ENCODE results near the gene TNFSF13. TPM values are rescaled to one million over a fixed set of nuclear protein-coding genes. Genes with fewer than 3 reads are reported as not detected.
A peak's percentile ranks its signal among the peaks of the same experiment; 100 is the strongest.

The TNFSF13 gene
- total and polyA plus RNA-seq, 2 of the 4 experiments (the other 2 are of a cell fraction): 1.3 TPM; not detected in 1

DNA sequence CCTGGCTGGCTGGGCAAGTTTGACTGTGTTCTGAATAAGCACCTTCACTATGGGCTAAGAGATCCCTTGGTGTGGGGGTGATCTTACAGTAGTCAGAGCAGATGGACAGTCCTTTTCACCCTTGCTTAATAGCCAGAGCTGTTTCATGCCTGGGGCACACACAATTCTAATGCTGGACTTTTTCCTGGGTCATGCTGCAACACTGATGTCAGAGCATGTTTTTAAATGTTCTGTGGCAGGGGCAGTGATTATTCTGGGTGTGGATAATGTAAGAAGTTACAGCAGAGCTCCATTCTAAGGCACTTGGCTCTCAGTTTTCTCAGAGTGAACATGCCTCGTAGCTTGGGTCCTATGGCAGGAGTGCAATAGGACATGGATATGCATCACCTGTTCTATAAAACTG lies 16.9 kb downstream of the TNFSF13 start:
- Histone ChIP-seq H2AK5ac (ENCODE audit: low read depth, low read length) (no peak overlapping the region), H3K9me1 (ENCODE audit: insufficient read depth, low read length) (peaks cover 18% of the 10 kb centered on the region), H4K91ac (ENCODE audit: insufficient read depth, low read depth, low read length) (no peak overlapping the region), H4K20me1 (ENCODE audit: insufficient read depth, low read length) (peaks cover 70% of the 10 kb centered on the region), H3K79me1 (ENCODE audit: low read depth in 1 of 2, low read length in 2 of 2) (peaks cover 12 to 71% of the 10 kb centered on the region in 2 experiments), H3K4me1 (ENCODE audit: control insufficient read depth, insufficient read depth, low read length) (peaks cover 20% of the 10 kb centered on the region), H4K5ac (ENCODE audit: low read depth, low read length) (no peak overlapping the region), H3K27ac (ENCODE audit: insufficient read depth, low read length) (no peak overlapping the region), H2BK5ac (ENCODE audit: low read depth, low read length, poor library complexity, severe bottlenecking) (no peak overlapping the region), H3K18ac (ENCODE audit: low read depth, low read length) (no peak overlapping the region), H2BK120ac (ENCODE audit: low read depth, low read length) (no peak overlapping the region), H2AFZ (replicated peaks; ENCODE audit: low read length, poor library complexity) (no peak overlapping the region), H3K23ac (ENCODE audit: low read depth, low read length) (peak overlapping the region; percentile 74), H4K8ac (ENCODE audit: low read depth in 2 of 2, low read length in 2 of 2) (no peak overlapping the region), H3K27me3 (ENCODE audit: control insufficient read depth, insufficient read depth, low read length) (no peaks in the 10 kb centered on the region), H2BK15ac (ENCODE audit: low read depth, low read length) (no peak overlapping the region), H3K4me2 (ENCODE audit: low read depth, low read length) (peak overlapping the region; percentile 83; the same call in 1 of the 2 replicates), H3K9ac (ENCODE audit: low read depth, low read length) (peak overlapping the region; percentile 25; the same call in 1 of the 2 replicates), H3K56ac (ENCODE audit: extremely low read depth, insufficient read depth, low read length) (0 out of 2 replicates have a peak overlapping the region, but pooled peaks have one; percentile 11), H3K9me3 (ENCODE audit: control insufficient read depth, insufficient read depth, low read length) (no peaks in the 10 kb centered on the region), H3K4ac (ENCODE audit: low read depth, low read length) (no peak overlapping the region), H2BK20ac (ENCODE audit: low read depth, low read length) (no peak overlapping the region), H2AK9ac (replicated peaks; ENCODE audit: low read depth, low read length, poor library complexity) (no peak overlapping the region), H3K36me3 (ENCODE audit: control insufficient read depth, insufficient read depth, low read length) (peaks cover 64% of the 10 kb centered on the region), H3K4me3 (ENCODE audit: insufficient read depth, low read depth, low read length) (no peak overlapping the region), H3K14ac (replicated peaks; ENCODE audit: low read depth, low read length) (peak overlapping the region; percentile 13; the same call in 1 of the 2 replicates)
- ATAC-seq (ENCODE audit: low read depth) (no peak), DNase-seq (no peak)
- CTCF ChIA-PET: interaction anchor here (0.6 to 2.2 kb wide), 3 partner anchors 14 to 67 kb away, joined by 4 to 9 read pairs (median 5); no protein-coding TSS in a partner anchor
- intact Hi-C loops (cut with micrococcal nuclease): no loop called here
- no TSS peak for BruUV-seq (replicated peaks)
- dilution Hi-C loops (cut with HindIII; ENCODE audit: low sequenced_read_pairs, unreplicated experiment): no loop called here
- TF ChIP-seq, protein P1, sequence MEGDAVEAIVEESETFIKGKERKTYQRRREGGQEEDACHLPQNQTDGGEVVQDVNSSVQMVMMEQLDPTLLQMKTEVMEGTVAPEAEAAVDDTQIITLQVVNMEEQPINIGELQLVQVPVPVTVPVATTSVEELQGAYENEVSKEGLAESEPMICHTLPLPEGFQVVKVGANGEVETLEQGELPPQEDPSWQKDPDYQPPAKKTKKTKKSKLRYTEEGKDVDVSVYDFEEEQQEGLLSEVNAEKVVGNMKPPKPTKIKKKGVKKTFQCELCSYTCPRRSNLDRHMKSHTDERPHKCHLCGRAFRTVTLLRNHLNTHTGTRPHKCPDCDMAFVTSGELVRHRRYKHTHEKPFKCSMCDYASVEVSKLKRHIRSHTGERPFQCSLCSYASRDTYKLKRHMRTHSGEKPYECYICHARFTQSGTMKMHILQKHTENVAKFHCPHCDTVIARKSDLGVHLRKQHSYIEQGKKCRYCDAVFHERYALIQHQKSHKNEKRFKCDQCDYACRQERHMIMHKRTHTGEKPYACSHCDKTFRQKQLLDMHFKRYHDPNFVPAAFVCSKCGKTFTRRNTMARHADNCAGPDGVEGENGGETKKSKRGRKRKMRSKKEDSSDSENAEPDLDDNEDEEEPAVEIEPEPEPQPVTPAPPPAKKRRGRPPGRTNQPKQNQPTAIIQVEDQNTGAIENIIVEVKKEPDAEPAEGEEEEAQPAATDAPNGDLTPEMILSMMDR (conservative IDR thresholded peaks at IDR 0.05; ENCODE audit: low read depth, low read length): no peak
- TF ChIP-seq POLR2A (IDR thresholded peaks at IDR 0.05; ENCODE audit: low read depth, low read length): 0 out of 2 replicates have a peak, but pooled peaks have one; percentile 30
- no CpG with 5 or more reads among the region's 1 CpG for WGBS, 2 experiments (ENCODE audit: extremely low coverage in 2 of 2, insufficient read length in 1 of 2)
- POLR2A ChIA-PET (ENCODE audit: unreplicated experiment): interaction anchor here (0.8 kb wide), 1 partner anchor 9 kb away, joined by 3 read pairs; the partner anchor contains the start of gene MPDU1
- in situ Hi-C loops (cut with MboI; ENCODE audit: low sequenced_read_pairs): no loop called here

Data from IMR-90 (cell line).